MM.1S (cell line): Measurements from ENCODE around the gene VCL.

Source experiments
- CTCF ChIP-seq: fragments of 300-600 bp; sonication (generic); IDR thresholded peaks from 2 replicates; pipeline ENCODE4 v1.5.1; 2016; ENCODE audit warnings: antibody characterized with exemption, low read length, mixed read lengths
- EZH2 ChIP-seq: fragments of 300-600 bp; sonication (generic); optimal IDR thresholded peaks from 2 replicates; pipeline ENCODE3; 2017; ENCODE audit warnings: low read depth, mild to moderate bottlenecking, antibody characterized with exemption, low read length, mixed read lengths
- EZH2phosphoT487 ChIP-seq: fragments of 300-600 bp; sonication (generic); IDR thresholded peaks from 2 replicates; pipeline ENCODE4 v1.6.1; 2018; ENCODE audit warnings: antibody characterized with exemption, low read length

GRCh38 chr10:74058071-74058470 lies 60.2 kb downstream of the VCL start:
- TF ChIP-seq EZH2phosphoT487 (no peak), CTCF (no peak), EZH2 (no peak)
